Kidney (tissue), 14 donors: ENCODE measurements around the gene APOL2. TPM values are rescaled to one million over a fixed set of nuclear protein-coding genes. Genes with fewer than 3 reads are reported as not detected.
"Not testable (repeated sequence)": the region's sequence is repeated elsewhere in the genome, so short reads cannot be mapped to it uniquely, and the experiment has no call there.

Source experiments
- DNase-seq, 5 donors: peaks; one replicate each; pipeline ENCODE4 v3.0.0-alpha.2; 2013 to 2020
- FAIRE-seq: peaks from 2 replicates; lab custom pipeline; 2012; peaks lifted over from hg19 to GRCh38; lab: Jason Lieb, UNC
- H3K27ac ChIP-seq, 2 donors: one replicate each; pipeline ENCODE4 v1.7.0; 2013; ENCODE audit warnings: low read depth in 2 of 2, low read length in 2 of 2, inconsistent platforms in 1 of 2
- H3K27me3 ChIP-seq: one replicate; pipeline ENCODE4 v1.7.1; 2013; ENCODE audit warnings: low read length, inconsistent platforms; ENCODE audit not compliant: control insufficient read depth, insufficient read depth
- H3K36me3 ChIP-seq, 3 donors: one replicate each; pipeline versions ENCODE4 v1.7.0 to v1.7.1; 2013; ENCODE audit warnings: low read length in 3 of 3, control low read depth in 1 of 3, inconsistent platforms in 1 of 3; ENCODE audit not compliant: insufficient read depth in 3 of 3, control insufficient read depth in 2 of 3
- H3K4me1 ChIP-seq, 3 donors: one replicate each; pipeline versions ENCODE4 v1.7.0 to v1.7.1; 2013; ENCODE audit warnings: low read length in 3 of 3, inconsistent platforms in 1 of 3, low read depth in 1 of 3; ENCODE audit not compliant: control insufficient read depth in 2 of 3, insufficient read depth in 2 of 3
- H3K4me3 ChIP-seq, 3 donors: one replicate each; pipeline versions ENCODE4 v1.7.0 to v1.8.1; 2013; ENCODE audit warnings: low read length in 3 of 3, control low read depth in 1 of 3, inconsistent platforms in 1 of 3
- H3K9ac ChIP-seq, 3 donors: one replicate each; pipeline versions ENCODE4 v1.7.0 to v1.7.1; 2013; ENCODE audit warnings: low read length in 3 of 3, control low read depth in 1 of 3, inconsistent platforms in 1 of 3
- H3K9me3 ChIP-seq, 3 donors: one replicate each; pipeline versions ENCODE4 v1.7.0 to v1.7.1; 2013; ENCODE audit warnings: low read length in 3 of 3, control low read depth in 1 of 3, inconsistent platforms in 1 of 3; ENCODE audit not compliant: control insufficient read depth in 2 of 3, insufficient read depth in 1 of 3
- CTCF ChIP-seq: IDR thresholded peaks from 3 replicates; pipeline ENCODE4 v1.5.1; 2012; ENCODE audit warnings: mild to moderate bottlenecking, moderate library complexity, borderline replicate concordance; ENCODE audit not compliant: insufficient read depth; ENCODE audit errors: extremely low read depth
- intact Hi-C: fragments of 100-400 bp; cut with DNase I; formaldehyde crosslinking; loops from one replicate; pipeline ENCODE4 v1.11.1; 2022
- polyA plus RNA-seq: library from polyadenylated mRNA; stranded (reverse); fragments of 350-450 nt; fragmentation: Illumina TruSeq; extraction: RNeasy Lipid Tissue Mini Kit (QIAGEN cat#74804); gene quantifications from one replicate; pipeline ENCODE4 v1.2.3, GENCODE V29; 2014; ENCODE audit warnings: low read depth, low replicate concordance; ENCODE audit not compliant: insufficient read depth
- total RNA-seq: library from RNA; stranded (reverse); fragmentation: NEBNext Ultra II Directional; extraction: Animal tissue kit (Norgen Biotek cat#: 25700); gene quantifications from one replicate; pipeline ENCODE4 v1.2.1, GENCODE V29; 2021
- donor health status: control.
- donor health status: control.
- donor health status: control.
- donor health status: control.
- donor health status: control.
- donor health status: DM: yes; HTN: yes; CAD: no.
- donor health status: Normal renal cell carcinoma (clear cell type).

APOL2 gene
- total and polyA plus RNA-seq, 2 donors from 2014 or later = 34.8 to 48.8 TPM

- Histone ChIP-seq H3K36me3 (peaks cover 0 to 2% (median 0%) of the 10 kb centered on the region in 3 donors), H3K4me3 (no peak overlapping the region), H3K27me3 (no peaks in the 10 kb centered on the region), H3K9ac (no peak overlapping the region), H3K9me3 (no peaks in the 10 kb centered on the region), H3K4me1 (peaks cover 0 to 16% (median 2%) of the 10 kb centered on the region in 3 donors), H3K27ac (no peak overlapping the region)
- TF ChIP-seq CTCF = no peak
- FAIRE-seq (no peak), DNase-seq (no peak)
- intact Hi-C loops = no loop called here
Measured at GRCh38 chr22:36257308-36257707, 18.0 kb upstream of the APOL2 start.

GRCh38 chr22:36256478-36256877, 17.2 kb upstream of the APOL2 start:
- Histone ChIP-seq H3K9me3 (no peaks in the 10 kb centered on the region), H3K36me3 (peaks cover 0 to 2% (median 0%) of the 10 kb centered on the region in 3 donors), H3K9ac (no peak overlapping the region), H3K27me3 (no peaks in the 10 kb centered on the region), H3K4me3 (no peak overlapping the region), H3K4me1 (peaks cover 0 to 16% (median 2%) of the 10 kb centered on the region in 3 donors), H3K27ac (no peak overlapping the region)
- DNase-seq (no peak), FAIRE-seq (no peak)
- intact Hi-C loops = no loop called here
- TF ChIP-seq CTCF = no peak

- FAIRE-seq, H3K9me3 ChIP-seq, H3K27me3 ChIP-seq, H3K9ac ChIP-seq, H3K4me3 ChIP-seq, intact Hi-C loops, H3K36me3 ChIP-seq, DNase-seq: not testable (repeated sequence)
- peak overlapping the region; percentile 51 to 65 for H3K27ac ChIP-seq
- H3K4me1 ChIP-seq = peaks cover 0 to 16% (median 2%) of the 10 kb centered on the region in 3 donors
Measured at GRCh38 chr22:36255572-36255971, 16.2 kb upstream of the APOL2 start.

- no peaks in the 10 kb centered on the region for H3K9me3 ChIP-seq
- peak in 1 of 5 donors; percentile 63 for DNase-seq
- no peaks in the 10 kb centered on the region for H3K27me3 ChIP-seq
- TF ChIP-seq CTCF = no peak
- peak overlapping the region in 2 of 3 donors; percentile 67 to 77 for H3K4me3 ChIP-seq
- H3K27ac ChIP-seq = peak overlapping the region; percentile 51 to 67
- no peak for FAIRE-seq
- peak overlapping the region in 2 of 3 donors; percentile 3 to 85 for H3K9ac ChIP-seq
- H3K36me3 ChIP-seq = no peaks in the 10 kb centered on the region
- H3K4me1 ChIP-seq = peaks cover 0 to 16% (median 2%) of the 10 kb centered on the region in 3 donors
- intact Hi-C loops = no loop called here
Measured at GRCh38 chr22:36253523-36254490, 14.5 kb upstream of the APOL2 start.
